Neuron (in vitro differentiated cells): Measurements from ENCODE around the gene SPSB4.
"Not testable (repeated sequence)": the region's sequence is repeated elsewhere in the genome, so short reads cannot be mapped to it uniquely, and the experiment has no call there.

Experiments
- H2AFZ ChIP-seq: one replicate; pipeline ENCODE4 v1.6.1; 2013; ENCODE audit warnings: low read depth, mild to moderate bottlenecking, inconsistent platforms, low read length, moderate library complexity
- H3K27me3 ChIP-seq: one replicate; pipeline ENCODE4 v1.6.1; 2013; ENCODE audit warnings: low read length; ENCODE audit not compliant: insufficient read depth
- H3K36me3 ChIP-seq: one replicate; pipeline ENCODE4 v1.6.1; 2013; ENCODE audit warnings: low read length; ENCODE audit not compliant: insufficient read depth
- H3K4me1 ChIP-seq: one replicate; pipeline ENCODE4 v1.6.1; 2013; ENCODE audit warnings: low read length; ENCODE audit not compliant: insufficient read depth
- H3K4me3 ChIP-seq: 2 replicates; pipeline ENCODE4 v1.5.1; 2013; ENCODE audit warnings: mild to moderate bottlenecking, low read length, moderate library complexity
- H3K9me3 ChIP-seq: one replicate; pipeline ENCODE4 v1.6.1; 2013; ENCODE audit warnings: low read length

Gene SPSB4

DNA sequence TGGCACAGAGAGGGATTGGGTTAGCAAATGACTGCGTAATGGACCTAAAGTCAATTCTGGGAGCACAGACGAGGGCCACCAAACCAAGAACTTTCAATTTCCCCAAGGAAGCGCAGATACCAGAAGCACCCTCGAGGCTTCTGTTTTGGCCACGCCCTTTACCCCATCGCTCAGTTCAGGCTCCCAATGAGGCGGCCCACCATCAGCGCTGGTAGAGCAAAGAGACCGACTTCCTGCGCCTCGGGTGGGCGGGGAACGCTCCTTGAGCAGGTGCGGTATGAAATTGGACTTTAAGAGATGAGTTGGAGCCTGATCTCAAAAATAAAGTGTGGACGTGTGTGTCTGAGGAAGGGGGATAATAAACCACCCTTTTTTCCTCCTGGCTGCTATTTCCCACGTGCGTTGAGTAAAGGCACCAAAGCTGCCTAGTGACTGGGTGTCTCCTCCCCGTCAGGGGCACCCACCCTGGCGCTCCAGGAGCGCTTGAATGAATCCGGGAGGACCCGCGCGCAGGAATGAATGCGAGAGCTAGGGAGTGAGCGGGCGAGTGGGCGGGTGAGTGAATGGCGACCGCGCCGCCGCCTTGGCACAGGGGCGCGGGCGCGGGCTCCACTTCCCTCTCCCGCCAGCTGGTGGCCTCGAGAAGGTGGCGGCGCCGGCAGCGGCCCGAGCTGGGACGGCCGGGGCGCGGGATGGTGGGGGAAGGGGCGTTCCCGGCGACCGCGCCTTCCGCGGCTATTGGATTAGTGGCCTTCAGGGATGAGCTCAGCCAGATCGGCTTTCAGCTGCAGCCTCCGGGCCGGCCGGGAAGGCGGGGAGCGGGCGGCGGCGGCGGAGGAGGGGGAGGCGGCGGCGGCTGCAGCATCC, at the start of gene SPSB4:
Gene SPSB4 (plus strand): TSS at position 772 of the 867 bp plus-strand sequence. CDS start 14,758 bp downstream, outside the sequence.
- Histone ChIP-seq H3K36me3 (peaks cover 3% of the 10 kb centered on the region), H3K4me3 (peak within 1 kb of the TSS; percentile 76), H2AFZ (peak within 1 kb of the TSS; percentile 64), H3K27me3 (no peaks in the 10 kb centered on the region), H3K4me1 (peaks cover 27% of the 10 kb centered on the region), H3K9me3 (no peaks in the 10 kb centered on the region)

DNA sequence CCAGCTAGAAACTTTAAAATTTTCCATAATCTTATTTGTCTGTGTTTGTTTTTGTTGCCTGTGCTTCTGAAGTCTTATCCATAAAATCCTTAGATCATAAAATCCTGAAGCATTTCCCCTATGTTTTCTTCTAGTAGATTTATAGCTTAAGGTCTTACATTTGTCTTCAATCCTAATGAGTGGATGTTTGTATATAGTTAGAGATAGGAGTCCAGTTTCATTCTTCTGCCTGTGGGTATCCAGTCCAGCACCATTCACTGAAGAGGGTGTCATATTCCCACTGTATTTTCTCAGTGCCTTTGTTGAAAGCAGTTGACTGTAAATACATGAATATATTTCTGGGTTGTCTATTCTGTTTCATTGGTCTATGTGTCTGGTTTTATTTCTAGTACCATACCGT, 44.8 kb upstream of the SPSB4 start:
- Histone ChIP-seq H2AFZ (no peak overlapping the region), H3K36me3 (no peaks in the 10 kb centered on the region), H3K4me1 (no peaks in the 10 kb centered on the region), H3K9me3 (no peaks in the 10 kb centered on the region), H3K27me3 (no peaks in the 10 kb centered on the region), H3K4me3 (no peak overlapping the region)

DNA sequence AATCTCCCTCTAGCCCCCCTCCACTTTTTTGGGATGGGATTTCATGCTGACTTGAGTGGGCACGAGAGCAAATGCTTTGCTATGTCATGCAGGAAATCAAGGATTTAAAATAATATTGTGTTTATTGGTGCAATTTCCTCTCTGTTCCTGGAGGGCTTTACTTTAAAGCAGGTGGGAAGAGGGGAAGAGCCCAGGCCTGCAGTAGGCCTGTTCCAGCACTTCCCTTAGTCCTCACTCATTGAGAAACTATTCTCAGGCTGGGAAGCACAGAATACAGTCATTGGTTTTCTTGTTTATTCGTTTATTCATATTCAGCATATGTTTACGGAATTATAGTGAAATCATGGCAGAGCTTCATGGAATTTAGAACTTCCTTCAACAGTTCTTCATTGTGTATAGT, 41.7 kb upstream of the SPSB4 start:
- no peak overlapping the region for H3K4me3 ChIP-seq
- H3K9me3 ChIP-seq, result no peaks in the 10 kb centered on the region
- H3K27me3 ChIP-seq, result no peaks in the 10 kb centered on the region
- H2AFZ ChIP-seq, result no peak overlapping the region
- H3K4me1 ChIP-seq, result no peaks in the 10 kb centered on the region
- H3K36me3 ChIP-seq, result no peaks in the 10 kb centered on the region

DNA sequence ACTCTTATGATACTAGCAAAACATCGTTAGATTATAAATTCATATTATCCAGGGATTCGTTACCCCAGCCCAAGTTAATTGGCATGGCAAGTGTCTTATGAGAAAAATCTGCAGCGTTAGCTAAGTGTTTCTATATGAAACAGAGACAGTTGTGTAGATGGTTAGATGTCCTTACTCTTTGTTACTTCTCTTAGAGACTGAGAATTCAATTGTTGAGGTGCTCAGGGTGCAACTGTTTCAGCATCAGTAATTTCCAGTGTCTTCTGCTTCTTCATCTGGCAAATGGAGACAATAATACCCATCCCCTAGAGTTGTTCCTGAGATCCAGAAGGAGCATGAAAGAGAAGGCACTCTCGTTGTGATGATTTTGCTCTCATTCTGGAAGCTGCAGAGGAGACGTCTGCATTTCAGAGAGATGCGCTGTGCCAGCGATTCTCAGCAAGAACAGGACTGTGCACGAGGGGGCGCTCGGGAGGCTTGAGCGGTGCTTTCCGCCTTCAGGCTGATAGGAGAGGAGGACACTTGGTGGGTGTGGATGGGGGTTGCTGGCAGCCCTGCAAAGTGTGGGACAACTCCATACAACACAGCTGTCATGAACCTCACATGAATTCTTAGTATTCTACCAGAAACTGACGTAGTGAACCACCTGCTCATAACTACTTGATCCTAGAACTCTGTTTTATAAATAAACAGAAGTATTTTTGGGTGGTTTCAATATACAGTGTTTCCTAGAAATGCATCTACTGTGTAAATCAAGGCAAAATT, 39.7 kb upstream of the SPSB4 start:
- Histone ChIP-seq H3K9me3 (no peaks in the 10 kb centered on the region), H3K36me3 (no peaks in the 10 kb centered on the region), H3K27me3 (no peaks in the 10 kb centered on the region), H3K4me1 (no peaks in the 10 kb centered on the region), H3K4me3 (no peak overlapping the region), H2AFZ (no peak overlapping the region)

DNA sequence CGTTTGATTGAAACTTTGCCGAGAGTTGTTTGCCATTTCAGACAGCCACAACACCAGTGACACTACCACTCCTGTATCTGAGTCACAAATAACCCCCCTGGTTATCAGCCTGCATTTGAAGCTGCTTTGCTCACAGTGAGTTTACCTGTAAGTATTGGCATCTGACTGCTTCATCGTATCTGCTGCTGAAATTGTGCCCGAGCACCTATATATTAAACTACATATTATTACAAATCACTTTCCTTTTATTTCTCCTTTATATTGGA, 39.2 kb upstream of the SPSB4 start:
- Histone ChIP-seq H3K4me3 (no peak overlapping the region), H3K27me3 (no peaks in the 10 kb centered on the region)

DNA sequence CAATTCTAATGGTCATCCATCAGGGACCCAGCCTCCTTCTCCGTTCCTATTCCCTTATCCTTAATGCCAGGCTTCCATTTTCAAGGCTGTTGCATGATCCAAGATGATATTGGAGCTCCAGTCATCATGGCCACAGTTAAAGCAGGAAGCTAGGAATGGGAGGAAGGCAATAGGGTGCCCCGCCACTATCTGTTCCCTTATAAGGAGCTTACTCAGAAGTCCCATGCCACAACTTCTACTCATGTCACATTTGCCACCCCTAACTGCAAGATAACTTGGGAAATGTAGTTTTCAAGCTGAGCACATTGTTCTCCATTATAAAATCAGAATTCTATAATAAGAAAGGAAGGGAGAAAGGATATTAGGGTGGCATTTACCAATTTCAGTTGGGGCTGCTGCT, 38.6 kb upstream of the SPSB4 start:
- Histone ChIP-seq H3K4me1 (no peaks in the 10 kb centered on the region), H3K9me3 (no peaks in the 10 kb centered on the region), H3K27me3 (no peaks in the 10 kb centered on the region), H2AFZ (no peak overlapping the region), H3K4me3 (no peak overlapping the region), H3K36me3 (no peaks in the 10 kb centered on the region)

More for the DNA sequence above, 39.2 kb upstream of the SPSB4 start:
- Histone ChIP-seq H3K9me3 (no peaks in the 10 kb centered on the region), H2AFZ (no peak overlapping the region), H3K36me3 (no peaks in the 10 kb centered on the region), H3K4me1 (no peaks in the 10 kb centered on the region)

DNA sequence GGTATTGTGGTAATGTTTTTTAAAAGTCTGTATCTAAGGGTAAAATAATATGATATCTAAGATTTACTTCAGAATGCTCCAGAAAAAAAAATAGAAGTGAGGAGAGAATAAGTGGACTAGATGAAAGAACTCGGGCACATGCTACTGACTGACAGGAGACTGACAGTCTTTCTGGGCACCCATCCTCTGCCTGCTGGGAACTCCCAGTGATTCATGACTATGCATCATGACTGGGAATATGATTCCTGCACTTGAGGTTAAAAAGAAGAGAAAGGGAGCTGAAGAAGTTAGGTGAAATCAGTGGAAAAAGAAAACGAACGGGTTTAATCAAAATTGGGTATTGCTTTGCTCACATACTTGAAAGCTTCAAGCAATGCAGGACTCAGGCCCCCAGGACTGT, 35.7 kb upstream of the SPSB4 start:
- H3K4me1 ChIP-seq, result no peaks in the 10 kb centered on the region
- no peak overlapping the region for H2AFZ ChIP-seq
- H3K9me3 ChIP-seq, result no peaks in the 10 kb centered on the region
- no peak overlapping the region for H3K4me3 ChIP-seq
- H3K27me3 ChIP-seq, result no peaks in the 10 kb centered on the region
- no peaks in the 10 kb centered on the region for H3K36me3 ChIP-seq

DNA sequence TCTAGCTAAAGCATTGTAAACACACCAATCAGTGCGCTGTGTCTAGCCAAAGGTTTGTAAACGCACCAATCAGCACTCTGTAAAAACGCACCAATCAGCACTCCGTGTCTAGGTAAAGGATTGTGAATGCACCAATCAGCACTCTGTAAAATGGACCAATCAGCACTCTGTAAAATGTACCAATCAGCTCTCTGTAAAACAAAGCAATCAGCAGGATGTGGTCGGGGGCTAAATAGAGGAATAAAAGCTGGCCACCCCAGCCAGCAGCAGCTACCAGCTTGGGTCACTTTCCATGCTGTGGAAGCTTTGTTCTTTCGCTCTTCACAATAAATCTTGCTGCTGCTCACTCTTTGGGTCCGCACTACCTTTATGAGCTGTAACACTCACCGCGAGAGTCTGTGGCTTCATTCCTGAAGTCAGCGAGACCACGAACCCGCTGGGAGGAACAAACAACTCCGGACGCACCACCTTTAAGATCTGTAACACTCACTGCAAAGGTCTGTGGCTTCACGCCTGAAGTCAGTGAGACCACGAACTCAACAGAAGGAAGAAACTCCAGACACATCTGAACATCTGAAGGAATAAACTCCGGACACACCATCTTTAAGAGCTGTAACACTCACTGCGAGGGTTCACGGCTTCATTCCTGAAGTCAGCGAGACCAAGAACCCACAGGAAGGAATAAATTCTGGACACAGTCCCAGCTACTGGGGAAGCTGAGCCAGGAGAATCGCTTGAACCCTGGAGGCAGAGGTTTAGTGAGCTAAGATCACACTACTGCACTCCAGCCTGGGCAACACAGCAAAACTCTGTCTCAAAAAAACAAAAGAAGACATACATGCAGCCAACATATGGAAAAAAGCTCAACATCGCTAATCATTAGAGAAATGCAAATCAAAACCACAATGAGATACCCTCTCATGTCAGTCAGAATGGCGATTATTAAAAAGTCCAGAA, 33.5 kb upstream of the SPSB4 start:
- not testable (repeated sequence) for H3K4me1 ChIP-seq, H3K27me3 ChIP-seq, H3K36me3 ChIP-seq, H2AFZ ChIP-seq, H3K9me3 ChIP-seq, H3K4me3 ChIP-seq

DNA sequence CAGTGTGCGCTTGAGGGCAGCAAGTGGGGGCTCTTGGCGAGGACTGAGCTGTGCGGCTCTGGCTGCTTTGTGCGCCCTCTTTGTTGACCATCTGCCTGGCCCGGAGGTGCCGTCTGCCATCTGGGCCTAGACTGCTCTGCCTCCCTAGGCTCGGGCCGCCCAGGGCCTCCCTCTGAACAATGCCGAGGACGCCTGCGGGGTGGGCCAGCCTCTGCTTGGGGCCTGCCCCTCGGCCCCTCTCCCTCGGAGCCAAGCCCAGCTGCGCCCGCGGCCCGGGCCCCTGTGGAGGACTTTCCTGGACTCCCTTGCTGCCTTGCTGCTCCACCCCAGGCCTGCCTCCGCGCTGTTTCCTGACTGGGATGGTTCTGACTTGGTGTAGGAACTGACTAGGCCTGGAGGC, 31.9 kb upstream of the SPSB4 start:
- Histone ChIP-seq H3K36me3 (no peaks in the 10 kb centered on the region), H2AFZ (no peak overlapping the region), H3K27me3 (no peaks in the 10 kb centered on the region), H3K4me1 (no peaks in the 10 kb centered on the region), H3K9me3 (no peaks in the 10 kb centered on the region), H3K4me3 (no peak overlapping the region)

DNA sequence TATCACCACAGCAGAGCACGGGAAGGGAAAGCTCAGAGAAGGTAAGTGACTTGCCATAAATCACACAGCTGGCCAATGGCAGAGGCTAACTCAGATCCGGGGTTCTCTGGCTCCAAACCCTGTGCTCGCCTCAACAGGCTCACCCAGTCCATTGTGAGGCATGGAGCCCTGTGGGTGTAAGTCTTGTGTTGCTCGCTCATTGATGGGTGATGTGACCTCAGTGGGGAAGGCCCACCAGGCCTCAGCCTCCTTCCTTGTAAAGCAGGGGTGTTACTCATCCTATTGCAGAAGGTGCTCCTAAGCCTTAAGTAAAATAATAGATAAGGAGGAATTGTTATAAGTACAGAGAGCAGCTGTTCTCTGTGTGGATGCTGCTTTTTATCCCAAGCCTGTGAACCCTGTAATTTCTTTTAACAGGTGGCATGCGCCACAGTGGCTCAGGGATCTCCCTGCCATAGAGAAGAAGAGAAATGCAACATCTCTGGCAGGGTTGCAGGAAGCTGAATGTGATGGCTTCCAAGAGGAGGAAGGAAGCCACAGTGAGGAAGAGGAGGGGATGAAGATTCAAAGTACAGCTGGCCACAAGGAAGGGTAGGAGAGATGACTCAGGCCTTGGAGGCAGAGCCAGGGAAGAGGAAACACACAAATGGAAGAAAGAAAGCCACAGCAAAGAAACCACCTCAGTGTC, 30.9 kb upstream of the SPSB4 start:
- Histone ChIP-seq H3K4me3 (no peak overlapping the region), H3K36me3 (no peaks in the 10 kb centered on the region), H3K4me1 (no peaks in the 10 kb centered on the region), H2AFZ (no peak overlapping the region), H3K27me3 (no peaks in the 10 kb centered on the region), H3K9me3 (no peaks in the 10 kb centered on the region)

DNA sequence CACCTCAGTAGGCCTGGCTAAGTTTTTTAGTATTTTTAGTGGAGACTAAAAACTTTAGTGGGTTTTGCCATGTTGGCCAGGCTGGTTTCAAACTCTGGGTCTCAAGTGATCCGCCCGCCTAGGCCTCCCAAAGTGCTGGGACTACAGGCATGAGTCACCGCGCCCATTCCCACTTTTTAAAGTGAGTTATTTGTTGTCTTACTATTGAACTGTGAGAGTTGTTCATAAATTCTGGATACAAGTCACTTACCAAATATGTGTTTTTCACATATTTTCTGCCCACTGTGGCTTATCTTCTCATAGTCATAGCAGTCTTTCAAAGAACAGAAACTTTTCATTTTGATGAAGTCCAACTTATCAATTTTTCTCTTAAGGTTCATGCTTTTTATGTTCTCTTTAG, 29.9 kb upstream of the SPSB4 start:
- H2AFZ ChIP-seq, result no peak overlapping the region

DNA sequence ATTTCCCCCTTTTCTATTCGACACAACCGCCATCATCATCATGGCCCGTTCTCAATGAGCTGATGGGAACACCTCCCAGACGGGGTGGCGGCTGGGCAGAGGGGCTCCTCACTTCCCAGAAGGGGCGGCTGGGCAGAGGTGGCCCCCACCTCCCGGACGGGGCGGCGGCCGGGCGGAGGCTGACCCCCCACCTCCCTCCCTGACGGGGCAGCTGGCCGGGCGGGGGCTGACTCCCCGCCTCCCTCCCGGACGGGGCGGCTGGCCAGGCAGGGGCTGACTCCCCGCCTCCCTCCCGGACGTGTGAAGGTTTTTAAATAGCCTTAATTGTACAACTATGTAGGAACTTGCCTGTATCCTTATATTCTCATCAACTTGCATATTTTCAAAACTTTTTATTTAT, 20.9 kb upstream of the SPSB4 start:
- Histone ChIP-seq H3K4me3 (no peak overlapping the region), H3K27me3 (no peaks in the 10 kb centered on the region), H3K36me3 (no peaks in the 10 kb centered on the region), H3K4me1 (peaks cover 14% of the 10 kb centered on the region), H2AFZ (no peak overlapping the region), H3K9me3 (no peaks in the 10 kb centered on the region)

More for the DNA sequence above, 29.9 kb upstream of the SPSB4 start:
- Histone ChIP-seq H3K4me3 (no peak overlapping the region), H3K36me3 (no peaks in the 10 kb centered on the region), H3K27me3 (no peaks in the 10 kb centered on the region), H3K4me1 (no peaks in the 10 kb centered on the region), H3K9me3 (no peaks in the 10 kb centered on the region)
